D721Med (cell line): ENCODE measurements around the gene EPN1.
A peak's percentile ranks its signal among the peaks of the same experiment; 100 is the strongest.

Experiments used
- DNase-seq: peaks from one replicate; pipeline ENCODE4 v3.0.0; 2011; ENCODE audit warnings: low spot score; ENCODE audit not compliant: insufficient read length
- FAIRE-seq: peaks from 2 replicates; lab custom pipeline; 2011; peaks lifted over from hg19 to GRCh38; lab: Jason Lieb, UNC
- TF ChIP-seq, protein P1 (sequence below): IDR thresholded peaks from 2 replicates; pipeline ENCODE4 v1.5.1; 2012; ENCODE audit warnings: mild to moderate bottlenecking, control low read depth; ENCODE audit not compliant: insufficient read depth; ENCODE audit errors: missing control alignments

The EPN1 gene

DNA sequence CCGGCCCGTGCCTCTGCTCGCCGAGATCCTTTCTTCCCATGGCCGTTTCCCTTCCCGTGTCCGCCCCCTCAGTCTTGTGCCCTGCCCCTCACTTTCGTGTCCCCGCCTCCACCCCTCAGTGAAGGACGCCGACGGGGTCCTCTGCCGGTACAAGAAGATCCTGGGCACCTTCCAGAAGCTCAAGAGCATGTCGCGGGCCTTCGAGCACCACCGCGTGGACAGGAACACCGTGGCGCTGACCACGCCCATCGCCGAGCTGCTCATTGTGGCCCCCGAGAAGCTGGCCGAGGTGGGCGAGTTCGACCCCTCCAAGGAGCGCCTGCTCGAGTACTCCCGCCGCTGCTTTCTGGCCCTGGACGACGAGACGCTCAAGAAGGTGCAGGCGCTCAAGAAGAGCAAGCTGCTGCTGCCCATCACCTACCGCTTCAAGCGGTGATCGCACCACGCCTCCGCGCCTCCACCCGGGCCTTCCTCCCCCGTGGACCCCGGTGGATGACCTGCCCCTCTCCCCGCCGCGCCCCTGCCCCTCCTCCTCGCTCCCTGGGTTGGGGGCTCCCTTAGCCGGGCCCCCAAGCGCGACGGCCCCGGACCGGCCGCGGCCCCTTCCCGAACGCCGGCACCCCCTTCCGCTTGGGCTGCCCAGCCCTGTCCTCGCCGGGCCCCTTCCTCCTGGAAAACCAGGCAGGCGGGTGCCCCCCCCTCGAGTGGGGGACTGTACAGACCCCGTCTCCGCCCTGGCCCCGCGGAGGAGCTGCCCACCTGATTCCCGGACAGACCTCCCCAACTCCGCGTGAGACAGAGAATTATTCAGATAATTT lies 22.5 kb upstream of the EPN1 start:
- no peak for FAIRE-seq
- TF ChIP-seq, protein P1, sequence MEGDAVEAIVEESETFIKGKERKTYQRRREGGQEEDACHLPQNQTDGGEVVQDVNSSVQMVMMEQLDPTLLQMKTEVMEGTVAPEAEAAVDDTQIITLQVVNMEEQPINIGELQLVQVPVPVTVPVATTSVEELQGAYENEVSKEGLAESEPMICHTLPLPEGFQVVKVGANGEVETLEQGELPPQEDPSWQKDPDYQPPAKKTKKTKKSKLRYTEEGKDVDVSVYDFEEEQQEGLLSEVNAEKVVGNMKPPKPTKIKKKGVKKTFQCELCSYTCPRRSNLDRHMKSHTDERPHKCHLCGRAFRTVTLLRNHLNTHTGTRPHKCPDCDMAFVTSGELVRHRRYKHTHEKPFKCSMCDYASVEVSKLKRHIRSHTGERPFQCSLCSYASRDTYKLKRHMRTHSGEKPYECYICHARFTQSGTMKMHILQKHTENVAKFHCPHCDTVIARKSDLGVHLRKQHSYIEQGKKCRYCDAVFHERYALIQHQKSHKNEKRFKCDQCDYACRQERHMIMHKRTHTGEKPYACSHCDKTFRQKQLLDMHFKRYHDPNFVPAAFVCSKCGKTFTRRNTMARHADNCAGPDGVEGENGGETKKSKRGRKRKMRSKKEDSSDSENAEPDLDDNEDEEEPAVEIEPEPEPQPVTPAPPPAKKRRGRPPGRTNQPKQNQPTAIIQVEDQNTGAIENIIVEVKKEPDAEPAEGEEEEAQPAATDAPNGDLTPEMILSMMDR: no peak
- DNase-seq: no peak

DNA sequence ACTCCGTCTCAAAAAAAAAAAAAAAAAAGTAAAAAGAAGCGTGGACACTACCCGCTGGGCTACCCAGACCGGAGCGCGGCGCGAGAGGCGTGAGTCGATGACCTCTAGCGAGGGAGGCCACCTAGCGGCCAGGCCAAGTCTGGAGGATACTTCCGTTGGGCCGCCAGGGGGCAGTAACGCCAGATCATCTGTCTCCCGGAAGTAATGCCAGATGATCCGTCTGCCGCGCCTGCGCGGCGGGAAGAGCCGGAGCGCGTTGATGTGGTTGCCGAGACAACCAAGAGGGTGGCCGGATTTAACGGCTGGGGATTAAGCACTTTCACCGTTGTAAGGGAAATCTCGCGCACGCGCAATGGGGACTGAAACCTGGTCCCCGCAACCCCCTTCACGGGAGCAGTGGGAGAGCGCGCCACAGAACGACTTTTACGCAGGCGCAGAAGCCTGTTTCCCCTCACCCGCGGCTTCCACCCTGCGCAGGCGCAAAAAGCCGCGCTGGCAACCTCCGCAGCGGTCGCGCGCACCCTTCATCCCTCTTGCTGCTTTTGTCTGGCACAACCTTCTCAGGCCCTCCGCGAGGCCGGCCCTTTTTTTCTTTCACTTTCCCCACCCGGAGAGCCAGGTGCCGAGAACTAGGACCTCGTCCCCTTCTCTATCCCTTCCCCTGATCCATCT lies 21.2 kb upstream of the EPN1 start:
- FAIRE-seq (no peak), DNase-seq (peak; percentile 95)
- TF ChIP-seq, protein P1: peak; percentile 100

DNA sequence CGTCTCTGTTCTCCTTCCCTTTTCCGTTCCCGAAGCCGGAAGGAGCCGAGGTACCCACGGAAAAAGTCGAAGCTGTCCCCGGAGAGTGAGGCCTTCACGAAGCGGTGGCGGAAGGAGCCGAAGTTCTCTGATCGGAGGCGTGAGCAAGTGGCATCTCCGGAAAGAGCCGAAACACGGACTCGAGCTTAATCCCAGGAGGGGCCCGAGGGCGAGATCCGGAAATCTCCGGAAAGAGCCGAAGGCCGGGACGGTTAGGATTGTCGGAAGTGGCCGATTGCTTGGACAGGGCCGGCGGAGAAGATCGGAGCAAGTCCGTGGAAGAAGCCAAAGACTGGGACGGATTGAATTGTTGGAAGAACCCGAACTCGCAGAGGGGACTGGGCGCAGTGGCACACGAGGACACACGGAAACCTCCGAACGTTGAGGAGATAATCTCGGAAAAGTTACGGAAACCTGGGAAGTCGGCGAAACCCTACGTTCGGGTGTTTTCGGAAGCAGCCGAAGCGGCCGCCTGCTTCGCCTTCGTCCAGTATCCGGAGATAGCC lies 20.6 kb upstream of the EPN1 start:
- DNase-seq (no peak), FAIRE-seq (no peak)
- TF ChIP-seq, protein P1: no peak

DNA sequence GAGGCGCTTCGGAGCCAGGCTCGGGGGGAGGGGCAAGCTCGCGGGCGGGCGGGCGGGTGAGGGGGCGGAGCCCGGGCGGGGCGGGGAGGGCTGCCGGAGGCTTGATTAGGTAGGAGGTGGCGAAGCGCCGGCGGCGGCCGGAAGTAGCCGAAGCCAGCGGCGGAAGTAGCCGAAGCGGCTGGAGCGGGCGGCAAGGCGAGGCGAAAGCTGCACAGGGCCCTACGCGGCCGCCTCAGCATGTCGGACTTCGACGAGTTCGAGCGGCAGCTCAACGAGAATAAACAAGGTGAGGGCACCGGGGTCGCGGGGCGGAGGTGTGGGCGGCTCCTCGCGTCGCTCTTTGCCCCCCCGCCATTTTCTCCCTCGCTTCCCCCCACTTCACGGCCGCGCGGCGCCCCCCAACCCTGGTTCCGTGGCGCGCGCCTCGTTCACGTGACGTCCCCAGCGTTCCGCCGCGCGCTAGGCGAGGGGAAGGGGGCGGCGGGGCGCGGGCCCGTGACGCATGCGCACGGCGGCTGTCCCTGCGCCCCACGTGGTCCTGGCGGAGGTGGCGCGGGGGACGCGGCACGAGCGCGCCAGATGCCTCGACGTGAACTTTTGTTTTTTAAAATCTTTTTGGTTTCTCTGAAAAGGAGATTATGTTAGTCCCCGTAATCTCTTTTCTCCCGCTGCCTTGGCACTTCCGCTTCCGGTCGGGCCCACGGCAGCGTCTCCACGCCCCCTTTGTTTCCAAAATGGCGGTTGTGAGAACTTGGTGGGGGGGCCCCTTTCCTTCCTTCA lies 20.0 kb upstream of the EPN1 start, which contains the start of gene U2AF2:
TSS of gene U2AF2 (plus strand) at position 168 of the 780 bp plus-strand sequence. CDS start at position 238, 70 bp downstream.
- TF ChIP-seq, protein P1: no peak
- DNase-seq (peak; percentile 62), FAIRE-seq (no peak)

DNA sequence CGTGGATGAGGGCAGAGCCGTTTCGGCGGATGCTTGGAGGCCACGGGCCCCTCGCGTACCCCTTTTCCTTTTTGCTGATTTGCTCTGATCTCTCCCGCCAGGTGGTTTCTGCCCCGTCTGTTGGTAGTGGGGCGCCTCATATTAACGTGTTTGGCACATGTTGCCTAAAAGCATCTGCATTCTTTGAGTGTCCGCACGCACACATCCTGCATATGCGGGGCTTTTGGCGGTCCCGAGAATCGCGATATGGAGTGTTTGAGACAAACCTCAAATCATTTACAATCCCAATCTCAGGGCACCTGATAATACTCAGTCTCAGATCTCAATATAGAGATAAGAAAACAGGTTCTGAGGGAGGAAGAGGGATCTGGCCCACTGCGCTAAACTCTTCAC lies 19.4 kb upstream of the EPN1 start:
- FAIRE-seq (no peak), DNase-seq (no peak)
- TF ChIP-seq, protein P1: no peak

DNA sequence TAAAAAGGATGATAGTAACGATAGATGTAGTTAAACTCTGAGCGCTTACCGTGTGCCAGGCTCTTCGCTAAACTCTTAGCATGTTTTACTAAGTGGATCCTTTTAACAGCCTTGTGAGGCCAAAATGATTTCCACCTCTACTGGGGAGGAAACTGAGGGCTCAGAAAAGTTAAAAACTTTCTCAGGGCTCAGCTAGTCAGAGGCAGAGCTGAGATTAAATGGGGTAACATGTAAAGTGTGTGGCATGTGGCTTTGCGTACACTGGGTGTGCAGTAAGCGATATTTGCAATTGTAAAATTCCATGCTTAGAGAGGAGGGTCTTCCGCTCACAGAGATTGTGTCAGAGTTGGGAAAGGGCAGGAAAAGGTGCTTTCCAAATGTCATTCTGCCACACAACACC lies 18.5 kb upstream of the EPN1 start:
- no peak for FAIRE-seq
- DNase-seq: no peak
- TF ChIP-seq, protein P1: no peak
